HG02759 (cell line): ENCODE data around the gene POLR2J3.
"Not testable (repeated sequence)": the region's sequence is repeated elsewhere in the genome, so short reads cannot be mapped to it uniquely, and the experiment has no call there.

ENCODE experiments used
- ATAC-seq: cut with Tn5 transposase; IDR thresholded peaks from one replicate; pipeline ENCODE4 v1.9.1; 2021; ENCODE audit warnings: mild to moderate bottlenecking, moderate library complexity; ENCODE audit not compliant: unreplicated experiment

The POLR2J3 gene

DNA sequence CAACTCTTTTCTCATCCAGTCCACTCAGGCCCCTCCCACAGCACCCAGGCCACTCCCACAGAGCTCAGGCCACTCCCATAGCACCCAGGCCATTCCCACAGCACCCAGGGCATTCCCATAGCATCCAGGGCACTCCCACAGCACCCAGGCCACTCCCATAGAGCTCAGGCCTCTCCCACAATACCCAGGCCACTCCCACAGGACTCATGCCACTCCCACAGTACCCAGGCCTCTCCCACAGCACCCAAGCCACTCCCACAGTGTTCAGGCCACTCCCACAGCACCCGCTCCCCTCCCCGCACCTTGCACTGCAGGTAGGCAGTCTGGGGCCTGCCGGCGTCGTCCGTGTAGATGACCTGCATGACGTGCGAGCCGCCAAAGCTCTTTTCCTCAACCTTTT is 17.5 kb upstream of the POLR2J3 start:
- ATAC-seq = peak; percentile 41

GRCh38 chr7:102583495-102583894 is 11.1 kb upstream of the POLR2J3 start:
- not testable (repeated sequence) for ATAC-seq

- ATAC-seq = not testable (repeated sequence)
These were observed 9.3 kb upstream of the POLR2J3 start for GRCh38 chr7:102581722-102582121.

DNA sequence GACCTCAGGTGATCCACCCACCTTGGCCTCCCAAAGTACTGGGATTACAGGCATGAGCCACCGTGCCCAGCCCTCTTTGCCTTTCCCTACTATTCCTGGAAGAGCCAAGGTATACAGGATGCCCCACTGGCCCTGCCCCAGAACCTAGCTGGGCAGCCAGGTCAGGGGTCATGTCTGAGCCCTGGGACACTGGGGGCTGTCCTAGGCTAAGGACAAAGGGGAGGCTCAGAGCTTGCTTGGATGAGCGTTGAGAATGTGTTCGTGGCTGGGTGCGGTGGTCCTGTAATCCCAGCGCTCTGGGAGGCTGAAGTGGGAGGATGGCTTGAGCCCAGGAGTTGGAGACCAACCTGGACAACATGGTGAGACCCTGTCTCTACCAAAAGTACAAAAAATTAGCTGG is 6.1 kb upstream of the POLR2J3 start:
- not testable (repeated sequence) for ATAC-seq

GRCh38 chr7:102577315-102578240 is 5.2 kb upstream of the POLR2J3 start:
- not testable (repeated sequence) for ATAC-seq

DNA sequence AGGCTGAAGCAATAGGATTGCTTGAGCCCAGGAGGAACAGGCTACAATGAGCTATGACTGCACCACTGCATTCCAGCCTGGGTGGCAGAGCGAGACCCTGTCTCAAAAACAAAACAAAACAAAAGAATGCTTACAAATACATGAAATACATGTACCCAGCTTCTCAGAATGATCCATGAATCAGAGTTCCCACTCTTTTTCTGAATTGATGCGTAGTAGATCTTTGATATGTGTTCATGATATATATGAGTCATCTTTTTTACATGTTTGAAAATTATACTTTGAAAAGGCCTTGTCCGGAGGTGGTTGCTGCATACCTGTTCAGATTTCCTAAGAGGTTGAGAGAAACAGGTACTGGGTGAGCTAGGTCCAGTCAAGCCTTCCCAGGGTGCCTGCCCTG is 4.0 kb upstream of the POLR2J3 start:
- ATAC-seq = not testable (repeated sequence)

DNA sequence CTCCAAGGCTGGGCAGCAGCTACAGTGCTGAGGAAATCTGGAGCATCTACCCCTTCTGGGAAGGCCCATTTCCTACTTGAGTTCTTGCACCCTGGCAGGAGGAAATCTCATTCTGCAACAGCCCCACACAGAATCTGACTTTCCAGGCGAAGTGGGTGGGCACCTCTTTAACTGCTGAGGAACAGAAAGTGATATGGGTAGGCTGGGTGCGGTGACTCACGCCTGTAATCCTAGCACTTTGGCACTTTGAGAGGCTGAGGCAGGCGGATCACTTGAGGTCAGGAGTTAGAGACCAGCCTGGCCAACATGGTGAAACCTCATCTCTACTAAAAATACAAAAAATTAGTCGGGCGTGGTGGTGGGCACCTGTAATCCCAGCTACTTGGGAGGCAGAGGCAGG is 2.2 kb upstream of the POLR2J3 start:
- ATAC-seq = not testable (repeated sequence)

GRCh38 chr7:102568620-102569019 is 3.8 kb downstream of the POLR2J3 start:
- ATAC-seq = not testable (repeated sequence)

DNA sequence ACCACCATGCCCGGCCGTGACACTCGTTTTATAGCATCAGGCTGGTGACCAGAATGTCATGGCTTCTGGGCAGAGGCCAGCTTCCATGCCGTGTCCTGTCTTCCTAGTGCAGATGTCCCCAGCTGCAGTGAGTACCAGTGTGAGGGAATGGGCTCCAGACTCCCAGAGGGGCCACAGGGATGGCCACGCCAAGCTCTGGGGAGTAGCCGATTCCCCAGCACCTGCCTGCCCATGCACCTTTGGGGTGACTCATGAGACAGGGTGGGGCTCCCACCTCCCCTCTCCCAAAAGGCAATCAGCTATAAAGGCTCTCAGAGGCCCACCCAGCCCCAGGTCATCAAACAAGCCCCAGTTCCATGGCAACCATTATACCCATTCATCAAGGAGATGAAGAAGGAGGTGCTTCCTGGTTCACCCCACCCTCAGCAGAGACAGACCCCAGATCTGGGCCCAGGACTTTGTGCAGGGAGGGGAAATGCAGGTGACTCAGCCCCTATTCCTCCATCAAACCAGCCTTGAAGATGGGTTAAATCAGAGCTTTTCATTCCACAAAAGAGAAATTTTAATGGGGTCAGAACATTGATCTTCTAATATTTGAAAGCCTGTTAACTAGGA is 21.5 kb downstream of the POLR2J3 start, which contains the start of gene SPDYE2:
TSS of gene SPDYE2 (plus strand) at position 419 of the 615 bp plus-strand sequence. CDS start 2,030 bp downstream, outside the sequence.
- ATAC-seq = not testable (repeated sequence)

DNA sequence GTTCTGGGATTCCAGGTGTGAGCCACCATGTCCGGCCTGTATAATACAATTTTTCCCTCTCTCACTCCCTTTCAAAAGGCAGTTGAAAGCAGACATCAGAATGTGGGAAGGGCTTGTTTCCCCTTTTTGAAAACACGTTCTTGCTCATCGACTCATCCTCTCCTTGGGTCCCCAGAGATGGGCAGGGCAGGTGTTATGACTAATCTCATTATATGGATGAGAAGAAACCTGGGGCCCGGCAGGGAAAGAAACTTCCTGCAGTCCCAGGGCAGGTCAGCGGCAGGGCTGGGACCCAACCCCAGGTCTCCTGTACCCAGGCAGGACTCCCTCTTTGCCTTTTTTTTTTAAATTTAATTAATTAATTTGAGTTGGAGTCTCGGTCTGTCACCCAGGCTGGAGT is 26.0 kb downstream of the POLR2J3 start:
- peak; percentile 80 for ATAC-seq

DNA sequence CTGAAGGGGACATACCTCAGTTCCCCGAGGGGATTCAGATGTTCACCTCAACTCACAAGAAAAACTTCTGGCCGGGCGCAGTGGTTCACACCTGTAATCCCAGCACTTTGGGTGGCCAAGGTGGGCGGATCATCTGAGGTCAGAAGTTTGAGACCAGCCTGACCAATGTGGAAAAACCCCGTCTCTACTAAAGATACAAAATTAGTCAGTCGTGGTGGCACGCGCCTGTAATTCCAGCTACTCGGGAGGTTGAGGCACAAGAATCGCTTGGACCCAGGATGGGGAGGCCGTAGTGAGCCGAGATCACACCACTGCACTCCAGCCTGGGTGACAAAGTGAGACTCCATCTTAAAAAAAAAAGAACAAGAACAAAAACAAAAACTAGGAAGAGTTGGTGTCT is 27.1 kb downstream of the POLR2J3 start:
- not testable (repeated sequence) for ATAC-seq

DNA sequence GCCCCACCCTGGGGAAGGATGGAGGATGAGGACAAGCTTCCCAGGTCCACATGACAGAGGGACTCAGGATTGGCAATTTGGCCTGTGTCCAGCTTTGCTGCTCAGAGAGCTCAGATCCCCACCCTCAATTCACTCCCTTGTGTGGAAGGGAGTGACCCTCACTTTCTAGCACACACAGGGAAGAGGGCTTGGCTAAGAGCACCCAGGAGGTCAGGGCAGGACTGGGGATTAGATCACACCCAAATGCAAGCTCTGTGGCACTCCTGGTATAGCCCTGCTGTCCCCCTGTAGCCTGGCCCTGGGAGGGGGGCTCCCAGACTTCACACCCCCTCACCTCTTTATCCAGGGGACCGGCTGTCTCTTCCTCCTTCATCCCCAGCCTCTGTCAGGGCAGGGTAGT is 28.0 kb downstream of the POLR2J3 start:
- not testable (repeated sequence) for ATAC-seq

GRCh38 chr7:102543596-102543995 is 28.8 kb downstream of the POLR2J3 start, which contains the start of gene UPK3BL2:
Gene UPK3BL2, minus strand, starts transcription at chr7:102543696. Its CDS starts 60 bp downstream, at chr7:102543636.
- not testable (repeated sequence) for ATAC-seq

DNA sequence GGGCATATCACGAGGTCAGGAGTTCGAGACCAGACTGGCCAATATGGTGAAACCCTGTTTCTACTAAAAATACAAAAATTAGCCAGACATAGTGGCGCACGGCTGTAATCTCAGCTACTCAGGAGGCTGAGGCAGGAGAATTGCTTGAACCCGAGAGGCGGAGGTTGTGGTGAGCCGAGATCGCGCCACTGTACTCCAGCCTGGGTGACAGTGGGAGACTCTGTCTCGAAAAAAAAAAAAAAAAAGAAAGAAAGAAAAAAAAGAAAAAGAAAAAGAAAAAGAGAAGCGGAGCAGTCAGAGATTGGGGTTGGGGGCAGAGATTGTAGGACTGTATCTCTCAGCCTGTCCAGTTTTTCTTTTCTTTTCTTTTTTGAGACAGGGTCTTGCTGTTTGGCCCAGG is 29.6 kb downstream of the POLR2J3 start:
- not testable (repeated sequence) for ATAC-seq

DNA sequence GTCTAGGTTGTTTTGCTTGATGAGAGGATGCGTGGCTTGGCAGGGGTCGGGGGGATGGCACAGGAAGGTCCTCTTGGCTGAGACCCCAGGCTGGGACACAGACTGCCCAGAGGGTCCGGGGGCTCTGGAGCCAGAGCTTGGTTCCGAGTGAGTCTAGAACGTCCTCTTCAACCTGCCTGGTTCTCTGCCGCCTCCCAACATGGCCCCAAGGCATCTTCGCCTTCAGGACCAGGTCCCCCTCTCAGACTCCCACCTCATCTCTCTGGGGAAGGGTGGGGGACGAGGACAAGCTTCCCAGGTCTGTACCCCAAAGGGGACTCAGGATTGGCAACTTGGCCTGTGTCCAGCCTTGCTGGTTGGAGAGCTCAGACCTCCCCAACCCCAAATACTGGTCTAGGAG is 30.3 kb downstream of the POLR2J3 start:
- not testable (repeated sequence) for ATAC-seq

- not testable (repeated sequence) for ATAC-seq
These were observed 31.8 kb downstream of the POLR2J3 start for GRCh38 chr7:102540604-102541003.

GRCh38 chr7:102535062-102535615 is 37.2 kb downstream of the POLR2J3 start:
- ATAC-seq = not testable (repeated sequence)

DNA sequence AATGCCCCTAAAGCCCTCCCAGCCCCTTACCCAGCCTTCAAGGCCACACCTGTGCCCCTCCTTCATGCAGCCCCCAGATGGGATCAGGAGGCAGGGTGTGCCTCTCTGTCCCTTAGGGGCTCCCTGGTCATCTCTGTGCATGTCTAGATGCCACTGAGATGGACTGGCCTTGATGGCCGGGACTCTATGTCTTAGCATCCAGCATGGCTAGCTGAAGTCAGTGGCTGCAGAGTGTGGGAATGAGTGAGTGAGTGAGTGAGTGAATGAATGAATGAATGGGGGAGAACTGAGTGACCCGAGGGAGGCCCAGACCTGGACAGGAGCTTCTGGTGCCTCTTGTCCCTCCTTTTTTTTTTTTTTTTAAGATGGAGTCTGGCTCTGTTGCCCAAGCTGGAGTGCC is 40.3 kb downstream of the POLR2J3 start:
- ATAC-seq = not testable (repeated sequence)

DNA sequence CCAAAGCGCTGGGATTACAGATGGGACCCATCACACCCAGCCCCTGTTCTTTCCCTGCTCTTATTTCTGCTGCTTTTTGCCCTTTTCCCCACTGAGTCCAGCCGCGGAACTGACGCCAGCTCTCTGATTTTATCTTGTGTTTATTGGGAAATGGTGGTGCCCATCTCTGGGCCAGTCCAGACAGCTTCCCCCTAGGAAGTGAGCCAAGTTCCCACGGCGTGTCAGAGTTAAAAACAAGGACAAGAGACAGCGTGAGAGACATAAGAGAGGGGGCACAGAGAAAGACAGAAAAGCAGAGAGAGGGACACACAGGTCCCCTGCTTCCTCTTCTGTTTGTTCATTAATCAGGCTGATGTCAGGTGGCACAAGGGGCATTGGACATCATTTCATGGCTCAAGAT is 40.8 kb downstream of the POLR2J3 start:
- ATAC-seq = not testable (repeated sequence)

DNA sequence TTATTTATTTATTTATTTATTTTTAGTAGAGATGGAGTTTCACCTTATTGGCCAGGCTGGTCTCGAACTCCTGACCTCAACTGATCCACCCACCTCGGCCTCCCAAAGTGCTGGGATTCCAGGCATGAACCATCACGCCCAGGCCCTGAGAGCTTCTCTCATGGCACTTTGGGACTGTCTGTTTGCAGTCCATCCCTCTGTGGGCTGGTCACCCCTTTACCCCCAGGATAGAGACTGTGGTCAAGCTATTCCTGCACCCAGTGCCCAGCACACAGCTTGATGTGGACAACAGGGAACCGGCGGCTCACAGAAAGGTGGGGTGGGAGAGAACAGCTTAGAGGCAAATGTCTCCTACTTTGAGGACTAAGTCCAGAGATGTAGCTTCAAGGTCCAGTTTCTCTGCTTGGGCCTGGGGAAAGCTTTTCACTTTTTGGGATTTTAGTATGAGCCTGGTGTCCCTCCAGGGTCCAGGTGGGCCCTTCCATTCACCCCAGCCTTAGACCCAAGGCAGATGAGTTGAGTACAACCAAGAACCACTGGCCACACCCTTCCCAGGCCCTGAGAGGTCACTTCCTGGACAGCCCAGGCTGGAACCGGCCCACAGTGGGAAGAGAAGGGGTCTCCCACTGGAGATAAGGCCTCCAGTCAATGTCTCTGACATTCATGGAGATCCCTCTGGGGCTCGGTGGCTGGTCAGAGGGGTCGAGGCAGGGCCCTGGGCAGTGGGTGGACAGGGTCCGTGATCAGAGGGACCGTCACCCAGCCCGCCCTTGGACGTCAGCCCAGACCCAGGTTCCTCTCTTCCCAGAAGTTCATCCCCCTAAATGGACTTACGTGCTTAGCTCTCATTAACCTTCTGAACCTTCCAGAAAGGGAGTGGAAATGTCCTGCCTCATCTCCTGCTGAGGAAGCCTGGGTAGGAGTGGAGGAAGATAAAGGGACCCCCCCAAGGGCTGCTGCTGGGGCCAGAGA is 44.3 kb downstream of the POLR2J3 start:
- not testable (repeated sequence) for ATAC-seq
